ENCODE data around the gene WDR35.

GRCh38 chr2:19887510-19887909 lies 102.4 kb downstream of the WDR35 start:
- TF ChIP-seq CTCF (IDR thresholded peaks at IDR 0.05; ENCODE audit: borderline replicate concordance, extremely low read depth, low read length, poor library complexity, severe bottlenecking) (no peak), EZH2 (IDR thresholded peaks at IDR 0.05; ENCODE audit: borderline replicate concordance, low read depth, low read length, severe bottlenecking) (no peak)

Measured in DND-41 (cell line).